Measurements from ENCODE around the gene TRPM4.

- TF ChIP-seq, protein P1, sequence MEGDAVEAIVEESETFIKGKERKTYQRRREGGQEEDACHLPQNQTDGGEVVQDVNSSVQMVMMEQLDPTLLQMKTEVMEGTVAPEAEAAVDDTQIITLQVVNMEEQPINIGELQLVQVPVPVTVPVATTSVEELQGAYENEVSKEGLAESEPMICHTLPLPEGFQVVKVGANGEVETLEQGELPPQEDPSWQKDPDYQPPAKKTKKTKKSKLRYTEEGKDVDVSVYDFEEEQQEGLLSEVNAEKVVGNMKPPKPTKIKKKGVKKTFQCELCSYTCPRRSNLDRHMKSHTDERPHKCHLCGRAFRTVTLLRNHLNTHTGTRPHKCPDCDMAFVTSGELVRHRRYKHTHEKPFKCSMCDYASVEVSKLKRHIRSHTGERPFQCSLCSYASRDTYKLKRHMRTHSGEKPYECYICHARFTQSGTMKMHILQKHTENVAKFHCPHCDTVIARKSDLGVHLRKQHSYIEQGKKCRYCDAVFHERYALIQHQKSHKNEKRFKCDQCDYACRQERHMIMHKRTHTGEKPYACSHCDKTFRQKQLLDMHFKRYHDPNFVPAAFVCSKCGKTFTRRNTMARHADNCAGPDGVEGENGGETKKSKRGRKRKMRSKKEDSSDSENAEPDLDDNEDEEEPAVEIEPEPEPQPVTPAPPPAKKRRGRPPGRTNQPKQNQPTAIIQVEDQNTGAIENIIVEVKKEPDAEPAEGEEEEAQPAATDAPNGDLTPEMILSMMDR (IDR thresholded peaks at IDR 0.05): no peak
- no peak for TF ChIP-seq POLR2A (IDR thresholded peaks at IDR 0.05)
Observed at GRCh38 chr19:49167857-49168409, 10.3 kb downstream of the TRPM4 start.
